Cardiac muscle cell (in vitro differentiated cells and primary cell): ENCODE results near the gene PRDX2. TPM values are rescaled to one million over a fixed set of nuclear protein-coding genes. Genes with fewer than 3 reads are reported as not detected.

ENCODE experiments used
- DNase-seq, 2 donors: peaks; one replicate each; pipeline versions ENCODE4 v3.0.0 to v3.0.0-alpha.2; 2010 to 2017; ENCODE audit warnings: low read depth in 1 of 2, low spot score in 1 of 2
- H3K27ac ChIP-seq: fragments of 200-600 bp; sonication (generic); 2 replicates; pipeline ENCODE4 v1.5.1; 2016
- H3K27me3 ChIP-seq: fragments of 200-600 bp; sonication (generic); 2 replicates; pipeline ENCODE4 v1.6.0; 2016; ENCODE audit warnings: control low read depth
- H3K36me3 ChIP-seq: fragments of 200-600 bp; sonication (generic); 2 replicates; pipeline ENCODE4 v1.5.1; 2016; ENCODE audit warnings: control low read depth
- H3K4me1 ChIP-seq: fragments of 200-600 bp; sonication (generic); 2 replicates; pipeline ENCODE4 v1.8.1; 2017; ENCODE audit warnings: low read depth, mild to moderate bottlenecking, mixed run types
- H3K4me3 ChIP-seq: fragments of 200-600 bp; sonication (generic); 2 replicates; pipeline ENCODE4 v1.5.1; 2016; ENCODE audit warnings: mild to moderate bottlenecking
- H3K9me3 ChIP-seq: fragments of 200-600 bp; sonication (generic); 2 replicates; pipeline ENCODE4 v1.5.1; 2017; ENCODE audit warnings: low read depth, mild to moderate bottlenecking, control low read depth
- CTCF ChIP-seq: IDR thresholded peaks from 2 replicates; pipeline ENCODE4 v1.5.1; 2012; ENCODE audit warnings: low read depth, mild to moderate bottlenecking, low read length
- polyA plus RNA-seq: library from polyadenylated mRNA; unstranded; fragments of >200 nt; fragmentation: Nextera tagmentation; extraction: Ambion mirVana; gene quantifications from 2 replicates; pipeline ENCODE4 v1.2.1, GENCODE V29; 2016
- total RNA-seq: library from RNA; depleted of rRNA; stranded (reverse); fragments of >200 nt; gene quantifications from 2 replicates; pipeline ENCODE4 v1.2.3, GENCODE V29; 2016

PRDX2 gene
- total and polyA plus RNA-seq, 2 experiments from 2014 or later, result 1,316 to 1,719 TPM

- Histone ChIP-seq H3K9me3 (no peaks in the 10 kb centered on the region), H3K4me3 (no peak overlapping the region), H3K27me3 (no peaks in the 10 kb centered on the region), H3K4me1 (no peaks in the 10 kb centered on the region), H3K36me3 (no peaks in the 10 kb centered on the region), H3K27ac (no peak overlapping the region)
- DNase-seq, result no peak
- no peak for TF ChIP-seq CTCF
Measured at GRCh38 chr19:12767666-12768065, 33.9 kb downstream of the PRDX2 start.

DNA sequence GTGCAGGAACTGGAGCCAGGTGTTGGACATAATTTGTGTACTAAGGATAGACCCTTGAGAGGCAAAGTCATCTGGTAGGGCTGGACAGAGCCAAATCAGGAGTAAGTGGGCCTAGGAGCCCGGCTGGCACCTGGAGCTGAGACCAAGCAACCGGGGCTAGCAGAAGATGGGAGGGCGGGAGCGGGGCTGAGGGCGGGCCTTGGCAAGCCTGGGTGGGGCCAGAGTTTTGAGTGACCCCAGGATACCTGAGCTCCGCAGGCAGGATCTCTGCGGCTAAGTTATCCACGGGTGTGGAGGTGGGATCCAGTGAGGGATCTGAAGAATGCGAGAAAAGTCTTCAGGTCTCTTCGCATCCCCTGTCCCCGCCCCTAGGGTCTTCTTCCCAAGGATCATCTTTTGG, 34.5 kb downstream of the PRDX2 start:
- Histone ChIP-seq H3K4me3 (no peak overlapping the region), H3K9me3 (no peaks in the 10 kb centered on the region), H3K36me3 (no peaks in the 10 kb centered on the region), H3K4me1 (no peaks in the 10 kb centered on the region), H3K27ac (no peak overlapping the region), H3K27me3 (no peaks in the 10 kb centered on the region)
- no peak for DNase-seq
- no peak for TF ChIP-seq CTCF

GRCh38 chr19:12766051-12766521, 35.5 kb downstream of the PRDX2 start:
- H3K27ac ChIP-seq, result no peak overlapping the region
- peak overlapping the region; percentile 34 for H3K4me3 ChIP-seq
- H3K9me3 ChIP-seq, result no peaks in the 10 kb centered on the region
- H3K27me3 ChIP-seq, result no peaks in the 10 kb centered on the region
- no peak for TF ChIP-seq CTCF
- peak in 1 of 2 donors; percentile 88 for DNase-seq
- no peaks in the 10 kb centered on the region for H3K36me3 ChIP-seq
- no peaks in the 10 kb centered on the region for H3K4me1 ChIP-seq

GRCh38 chr19:12764698-12765097, 36.9 kb downstream of the PRDX2 start:
- no peak for DNase-seq
- Histone ChIP-seq H3K27ac (no peak overlapping the region), H3K4me1 (no peaks in the 10 kb centered on the region), H3K4me3 (no peak overlapping the region), H3K27me3 (no peaks in the 10 kb centered on the region), H3K36me3 (no peaks in the 10 kb centered on the region), H3K9me3 (no peaks in the 10 kb centered on the region)
- no peak for TF ChIP-seq CTCF

DNA sequence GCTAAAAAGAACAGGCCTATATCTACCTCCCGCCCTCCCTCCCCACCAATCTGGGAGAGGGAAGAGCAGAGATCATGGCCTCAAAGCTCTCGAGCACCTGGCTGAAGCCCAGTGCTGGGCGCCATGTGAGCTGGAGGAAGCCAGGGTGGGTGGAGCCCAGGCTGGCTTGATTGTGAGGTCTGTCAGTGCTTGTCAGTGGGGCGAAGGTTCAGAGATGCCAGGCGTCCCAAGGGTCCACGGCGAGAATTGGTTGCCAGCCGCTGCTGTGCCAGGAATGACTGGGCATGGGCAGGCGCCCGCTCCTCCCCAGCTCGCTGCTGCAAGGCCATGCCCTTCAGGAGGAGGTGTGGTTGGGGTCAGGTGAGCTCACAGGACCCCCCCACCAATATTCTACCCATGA, 38.5 kb downstream of the PRDX2 start:
- H3K4me3 ChIP-seq, result no peak overlapping the region
- H3K4me1 ChIP-seq, result no peaks in the 10 kb centered on the region
- H3K36me3 ChIP-seq, result no peaks in the 10 kb centered on the region
- H3K27me3 ChIP-seq, result no peaks in the 10 kb centered on the region
- no peak overlapping the region for H3K27ac ChIP-seq
- no peak for TF ChIP-seq CTCF
- no peaks in the 10 kb centered on the region for H3K9me3 ChIP-seq
- no peak for DNase-seq

GRCh38 chr19:12759686-12760085, 41.9 kb downstream of the PRDX2 start:
- Histone ChIP-seq H3K4me1 (peaks cover 4% of the 10 kb centered on the region), H3K4me3 (no peak overlapping the region), H3K9me3 (no peaks in the 10 kb centered on the region), H3K36me3 (no peaks in the 10 kb centered on the region), H3K27ac (no peak overlapping the region), H3K27me3 (peaks cover 2% of the 10 kb centered on the region)
- DNase-seq, result no peak
- TF ChIP-seq CTCF, result no peak
